ENCODE data around the gene ERLEC1.
"Not testable (repeated sequence)": the region's sequence is repeated elsewhere in the genome, so short reads cannot be mapped to it uniquely, and the experiment has no call there.

The ERLEC1 gene

GRCh38 chr2:53842891-53843290 is 56.0 kb downstream of the ERLEC1 start:
- Histone ChIP-seq H3K36me3 (ENCODE audit: insufficient read depth, low read length) (no peaks in the 10 kb centered on the region), H3K9ac (ENCODE audit: low read length) (no peak overlapping the region), H3K4me3 (ENCODE audit: low read depth in 1 of 2, low read length in 2 of 2) (no peak overlapping the region), H3K27ac (ENCODE audit: low read depth, low read length) (no peak overlapping the region), H3K4me1 (ENCODE audit: insufficient read depth, low read length) (no peaks in the 10 kb centered on the region), H3K27me3 (ENCODE audit: control insufficient read depth in 1 of 2, insufficient read depth in 2 of 2, low read length in 2 of 2) (no peaks in the 10 kb centered on the region), H3K9me3 (ENCODE audit: low read length) (no peaks in the 10 kb centered on the region)

- H3K9me3 ChIP-seq (ENCODE audit: low read length) = no peaks in the 10 kb centered on the region
- H3K4me3 ChIP-seq (ENCODE audit: low read depth in 1 of 2, low read length in 2 of 2) = no peak overlapping the region
- no peak overlapping the region for H3K9ac ChIP-seq (ENCODE audit: low read length)
- H3K27me3 ChIP-seq (ENCODE audit: control insufficient read depth in 1 of 2, insufficient read depth in 2 of 2, low read length in 2 of 2) = no peaks in the 10 kb centered on the region
- no peaks in the 10 kb centered on the region for H3K4me1 ChIP-seq (ENCODE audit: insufficient read depth, low read length)
- no peak overlapping the region for H3K27ac ChIP-seq (ENCODE audit: low read depth, low read length)
- H3K36me3 ChIP-seq (ENCODE audit: insufficient read depth, low read length) = no peaks in the 10 kb centered on the region
These were observed 56.8 kb downstream of the ERLEC1 start for GRCh38 chr2:53843595-53843994.

GRCh38 chr2:53848062-53848461 is 61.2 kb downstream of the ERLEC1 start:
- Histone ChIP-seq H3K36me3 (ENCODE audit: insufficient read depth, low read length) (no peaks in the 10 kb centered on the region), H3K4me3 (ENCODE audit: low read depth in 1 of 2, low read length in 2 of 2) (no peak overlapping the region), H3K9ac (ENCODE audit: low read length) (no peak overlapping the region), H3K27ac (ENCODE audit: low read depth, low read length) (no peak overlapping the region), H3K4me1 (ENCODE audit: insufficient read depth, low read length) (no peaks in the 10 kb centered on the region), H3K9me3 (ENCODE audit: low read length) (no peaks in the 10 kb centered on the region), H3K27me3 (ENCODE audit: control insufficient read depth in 1 of 2, insufficient read depth in 2 of 2, low read length in 2 of 2) (no peaks in the 10 kb centered on the region)

GRCh38 chr2:53851052-53851757 is 64.4 kb downstream of the ERLEC1 start:
- peaks cover 13% of the 10 kb centered on the region for H3K36me3 ChIP-seq (ENCODE audit: insufficient read depth, low read length)
- H3K27me3 ChIP-seq (ENCODE audit: control insufficient read depth in 1 of 2, insufficient read depth in 2 of 2, low read length in 2 of 2); H3K4me1 ChIP-seq (ENCODE audit: insufficient read depth, low read length); H3K27ac ChIP-seq (ENCODE audit: low read depth, low read length); H3K4me3 ChIP-seq (ENCODE audit: low read depth in 1 of 2, low read length in 2 of 2); H3K9me3 ChIP-seq (ENCODE audit: low read length); H3K9ac ChIP-seq (ENCODE audit: low read length): not testable (repeated sequence)

GRCh38 chr2:53852532-53852931 is 65.7 kb downstream of the ERLEC1 start:
- Histone ChIP-seq H3K9ac (ENCODE audit: low read length) (no peak overlapping the region), H3K27me3 (ENCODE audit: control insufficient read depth in 1 of 2, insufficient read depth in 2 of 2, low read length in 2 of 2) (no peaks in the 10 kb centered on the region), H3K27ac (ENCODE audit: low read depth, low read length) (no peak overlapping the region), H3K4me3 (ENCODE audit: low read depth in 1 of 2, low read length in 2 of 2) (no peak overlapping the region), H3K4me1 (ENCODE audit: insufficient read depth, low read length) (no peaks in the 10 kb centered on the region), H3K36me3 (ENCODE audit: insufficient read depth, low read length) (peaks cover 13% of the 10 kb centered on the region), H3K9me3 (ENCODE audit: low read length) (no peaks in the 10 kb centered on the region)

- H3K27ac ChIP-seq (ENCODE audit: low read depth, low read length) = no peak overlapping the region
- no peak overlapping the region for H3K9ac ChIP-seq (ENCODE audit: low read length)
- peaks cover 13% of the 10 kb centered on the region for H3K36me3 ChIP-seq (ENCODE audit: insufficient read depth, low read length)
- no peaks in the 10 kb centered on the region for H3K9me3 ChIP-seq (ENCODE audit: low read length)
- H3K27me3 ChIP-seq (ENCODE audit: control insufficient read depth in 1 of 2, insufficient read depth in 2 of 2, low read length in 2 of 2) = no peaks in the 10 kb centered on the region
- H3K4me3 ChIP-seq (ENCODE audit: low read depth in 1 of 2, low read length in 2 of 2) = no peak overlapping the region
- no peaks in the 10 kb centered on the region for H3K4me1 ChIP-seq (ENCODE audit: insufficient read depth, low read length)
These were observed 67.8 kb downstream of the ERLEC1 start for GRCh38 chr2:53854678-53855077.

- no peaks in the 10 kb centered on the region for H3K27me3 ChIP-seq (ENCODE audit: control insufficient read depth in 1 of 2, insufficient read depth in 2 of 2, low read length in 2 of 2)
- H3K4me1 ChIP-seq (ENCODE audit: insufficient read depth, low read length) = no peaks in the 10 kb centered on the region
- no peak overlapping the region for H3K4me3 ChIP-seq (ENCODE audit: low read depth in 1 of 2, low read length in 2 of 2)
- H3K9me3 ChIP-seq (ENCODE audit: low read length) = no peaks in the 10 kb centered on the region
- no peak overlapping the region for H3K9ac ChIP-seq (ENCODE audit: low read length)
- no peak overlapping the region for H3K27ac ChIP-seq (ENCODE audit: low read depth, low read length)
- peaks cover 13% of the 10 kb centered on the region for H3K36me3 ChIP-seq (ENCODE audit: insufficient read depth, low read length)
These were observed 69.4 kb downstream of the ERLEC1 start for GRCh38 chr2:53856272-53856671.

GRCh38 chr2:53859206-53860181 is 72.7 kb downstream of the ERLEC1 start, which contains the start of gene GPR75:
GPR75 (minus strand) TSS chr2:53859967; CDS start chr2:53854756, 5,211 bp downstream.
- no peaks in the 10 kb centered on the region for H3K27me3 ChIP-seq (ENCODE audit: control insufficient read depth in 1 of 2, insufficient read depth in 2 of 2, low read length in 2 of 2)
- no peaks in the 10 kb centered on the region for H3K9me3 ChIP-seq (ENCODE audit: low read length)
- H3K36me3 ChIP-seq (ENCODE audit: insufficient read depth, low read length) = peaks cover 5% of the 10 kb centered on the region
- H3K9ac ChIP-seq (ENCODE audit: low read length) = no peak within 1 kb of the TSS
- no peaks in the 10 kb centered on the region for H3K4me1 ChIP-seq (ENCODE audit: insufficient read depth, low read length)
- peak within 1 kb of the TSS in 1 of 2 donors; percentile 14 for H3K4me3 ChIP-seq (ENCODE audit: low read depth in 1 of 2, low read length in 2 of 2)
- H3K27ac ChIP-seq (ENCODE audit: low read depth, low read length) = no peak within 1 kb of the TSS

GRCh38 chr2:53861824-53862223 is 75.0 kb downstream of the ERLEC1 start:
- Histone ChIP-seq H3K27ac (ENCODE audit: low read depth, low read length) (no peak overlapping the region), H3K4me3 (ENCODE audit: low read depth in 1 of 2, low read length in 2 of 2) (no peak overlapping the region), H3K36me3 (ENCODE audit: insufficient read depth, low read length) (peaks cover 15% of the 10 kb centered on the region), H3K9ac (ENCODE audit: low read length) (no peak overlapping the region), H3K4me1 (ENCODE audit: insufficient read depth, low read length) (no peaks in the 10 kb centered on the region), H3K9me3 (ENCODE audit: low read length) (no peaks in the 10 kb centered on the region), H3K27me3 (ENCODE audit: control insufficient read depth in 1 of 2, insufficient read depth in 2 of 2, low read length in 2 of 2) (no peaks in the 10 kb centered on the region)

- Histone ChIP-seq H3K27ac (ENCODE audit: low read depth, low read length) (no peak overlapping the region), H3K27me3 (ENCODE audit: control insufficient read depth in 1 of 2, insufficient read depth in 2 of 2, low read length in 2 of 2) (no peaks in the 10 kb centered on the region), H3K4me3 (ENCODE audit: low read depth in 1 of 2, low read length in 2 of 2) (no peak overlapping the region), H3K36me3 (ENCODE audit: insufficient read depth, low read length) (peaks cover 17% of the 10 kb centered on the region), H3K9me3 (ENCODE audit: low read length) (no peaks in the 10 kb centered on the region), H3K4me1 (ENCODE audit: insufficient read depth, low read length) (no peaks in the 10 kb centered on the region), H3K9ac (ENCODE audit: low read length) (no peak overlapping the region)
These were observed 76.8 kb downstream of the ERLEC1 start for GRCh38 chr2:53863538-53864227.

- H3K9me3 ChIP-seq (ENCODE audit: low read length) = no peaks in the 10 kb centered on the region
- H3K27ac ChIP-seq (ENCODE audit: low read depth, low read length) = no peak overlapping the region
- no peak overlapping the region for H3K9ac ChIP-seq (ENCODE audit: low read length)
- H3K4me1 ChIP-seq (ENCODE audit: insufficient read depth, low read length) = no peaks in the 10 kb centered on the region
- H3K36me3 ChIP-seq (ENCODE audit: insufficient read depth, low read length) = peaks cover 17% of the 10 kb centered on the region
- no peaks in the 10 kb centered on the region for H3K27me3 ChIP-seq (ENCODE audit: control insufficient read depth in 1 of 2, insufficient read depth in 2 of 2, low read length in 2 of 2)
- H3K4me3 ChIP-seq (ENCODE audit: low read depth in 1 of 2, low read length in 2 of 2) = no peak overlapping the region
These were observed 78.4 kb downstream of the ERLEC1 start for GRCh38 chr2:53865264-53865663.
